ENCODE results near the gene GPR183.

GPR183 gene

DNA sequence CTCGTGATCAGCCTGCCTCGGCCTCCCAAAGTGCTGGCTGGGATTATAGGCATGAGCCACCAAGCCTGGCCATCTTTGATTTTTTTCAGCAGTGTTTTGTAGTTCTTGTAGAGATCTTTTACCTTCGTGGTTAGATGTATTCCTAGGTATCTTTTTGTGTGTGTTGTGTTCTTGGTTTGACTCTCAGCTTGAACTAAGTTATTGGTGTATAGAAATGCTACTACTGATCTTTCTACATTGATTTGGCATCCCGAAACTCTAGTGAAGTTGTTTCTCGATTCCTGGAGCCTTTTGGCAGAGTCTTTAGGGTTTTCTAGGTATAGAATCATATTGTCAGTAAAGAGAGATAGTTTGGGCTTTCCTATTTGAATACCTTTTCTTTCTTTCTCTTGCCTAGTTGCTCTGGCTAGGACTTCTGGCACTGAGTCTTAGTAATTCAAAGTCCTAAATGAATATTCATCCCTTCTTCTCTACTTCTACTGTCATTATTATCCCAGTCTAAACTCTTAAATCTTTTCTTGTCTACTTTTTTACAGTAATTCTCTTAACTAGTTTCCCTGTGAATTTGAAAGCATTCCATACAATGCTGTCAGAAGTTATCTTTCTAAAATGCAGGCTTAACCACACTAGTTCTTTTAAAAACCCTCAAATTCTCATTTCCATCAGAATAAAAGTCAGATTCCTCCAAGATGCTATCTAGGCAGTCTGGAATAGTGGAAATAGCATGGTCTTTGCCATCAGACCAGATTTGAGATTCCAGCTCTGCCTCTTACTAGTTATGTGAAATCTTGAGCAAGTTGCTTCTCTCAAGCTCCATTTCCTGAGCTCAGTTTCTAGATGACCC is 56.0 kb downstream of the GPR183 start:
- no peak for TF ChIP-seq RAD21 (IDR thresholded peaks at IDR 0.05; ENCODE audit: low read depth)
- TF ChIP-seq FOXM1 (IDR thresholded peaks at IDR 0.05; ENCODE audit: borderline replicate concordance, low read depth): no peak
- no peak for TF ChIP-seq CEBPB (IDR thresholded peaks at IDR 0.05)
- TF ChIP-seq, protein P1, sequence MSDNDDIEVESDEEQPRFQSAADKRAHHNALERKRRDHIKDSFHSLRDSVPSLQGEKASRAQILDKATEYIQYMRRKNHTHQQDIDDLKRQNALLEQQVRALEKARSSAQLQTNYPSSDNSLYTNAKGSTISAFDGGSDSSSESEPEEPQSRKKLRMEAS (IDR thresholded peaks at IDR 0.05): no peak

DNA sequence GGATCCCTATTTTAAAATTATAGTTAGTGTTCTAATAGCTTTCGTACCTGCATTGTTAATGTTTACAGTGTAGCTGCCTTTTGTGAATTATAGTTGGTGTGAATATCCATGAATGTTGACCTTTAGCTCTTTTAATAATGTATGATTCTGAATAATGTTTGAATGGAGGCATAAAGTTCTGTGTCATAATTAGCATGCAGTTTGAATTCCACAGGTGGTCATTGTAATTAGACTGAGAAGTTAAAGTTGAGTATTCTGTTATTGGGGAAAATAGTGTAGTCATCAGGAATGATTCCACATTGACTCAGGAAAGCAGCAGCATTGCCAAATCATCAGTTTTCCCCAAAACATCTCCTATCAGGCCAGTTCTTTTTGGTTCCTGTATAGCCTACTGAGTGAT is 61.1 kb downstream of the GPR183 start:
- TF ChIP-seq EGR1 (IDR thresholded peaks at IDR 0.05) (no peak), RAD21 (IDR thresholded peaks at IDR 0.05; ENCODE audit: low read depth) (no peak), NFIC (IDR thresholded peaks at IDR 0.05) (no peak), TAF1 (IDR thresholded peaks at IDR 0.05; ENCODE audit: low read depth) (no peak), TEAD4 (IDR thresholded peaks at IDR 0.05) (no peak), TCF12 (IDR thresholded peaks at IDR 0.05; ENCODE audit: low read depth) (no peak), ZBTB7A (IDR thresholded peaks at IDR 0.05; ENCODE audit: low read depth) (no peak), FOXM1 (IDR thresholded peaks at IDR 0.05; ENCODE audit: borderline replicate concordance, low read depth) (no peak), CEBPB (IDR thresholded peaks at IDR 0.05) (no peak), EP300 (IDR thresholded peaks at IDR 0.05; ENCODE audit: borderline replicate concordance) (no peak), YY1 (IDR thresholded peaks at IDR 0.05; ENCODE audit: low read depth) (no peak), CREB1 (IDR thresholded peaks at IDR 0.05; ENCODE audit: low read depth) (no peak)
- TF ChIP-seq, protein P1 (IDR thresholded peaks at IDR 0.05): no peak
- TF ChIP-seq, protein P2, sequence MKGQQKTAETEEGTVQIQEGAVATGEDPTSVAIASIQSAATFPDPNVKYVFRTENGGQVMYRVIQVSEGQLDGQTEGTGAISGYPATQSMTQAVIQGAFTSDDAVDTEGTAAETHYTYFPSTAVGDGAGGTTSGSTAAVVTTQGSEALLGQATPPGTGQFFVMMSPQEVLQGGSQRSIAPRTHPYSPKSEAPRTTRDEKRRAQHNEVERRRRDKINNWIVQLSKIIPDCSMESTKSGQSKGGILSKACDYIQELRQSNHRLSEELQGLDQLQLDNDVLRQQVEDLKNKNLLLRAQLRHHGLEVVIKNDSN (IDR thresholded peaks at IDR 0.05): no peak
- TF ChIP-seq, protein P3, sequence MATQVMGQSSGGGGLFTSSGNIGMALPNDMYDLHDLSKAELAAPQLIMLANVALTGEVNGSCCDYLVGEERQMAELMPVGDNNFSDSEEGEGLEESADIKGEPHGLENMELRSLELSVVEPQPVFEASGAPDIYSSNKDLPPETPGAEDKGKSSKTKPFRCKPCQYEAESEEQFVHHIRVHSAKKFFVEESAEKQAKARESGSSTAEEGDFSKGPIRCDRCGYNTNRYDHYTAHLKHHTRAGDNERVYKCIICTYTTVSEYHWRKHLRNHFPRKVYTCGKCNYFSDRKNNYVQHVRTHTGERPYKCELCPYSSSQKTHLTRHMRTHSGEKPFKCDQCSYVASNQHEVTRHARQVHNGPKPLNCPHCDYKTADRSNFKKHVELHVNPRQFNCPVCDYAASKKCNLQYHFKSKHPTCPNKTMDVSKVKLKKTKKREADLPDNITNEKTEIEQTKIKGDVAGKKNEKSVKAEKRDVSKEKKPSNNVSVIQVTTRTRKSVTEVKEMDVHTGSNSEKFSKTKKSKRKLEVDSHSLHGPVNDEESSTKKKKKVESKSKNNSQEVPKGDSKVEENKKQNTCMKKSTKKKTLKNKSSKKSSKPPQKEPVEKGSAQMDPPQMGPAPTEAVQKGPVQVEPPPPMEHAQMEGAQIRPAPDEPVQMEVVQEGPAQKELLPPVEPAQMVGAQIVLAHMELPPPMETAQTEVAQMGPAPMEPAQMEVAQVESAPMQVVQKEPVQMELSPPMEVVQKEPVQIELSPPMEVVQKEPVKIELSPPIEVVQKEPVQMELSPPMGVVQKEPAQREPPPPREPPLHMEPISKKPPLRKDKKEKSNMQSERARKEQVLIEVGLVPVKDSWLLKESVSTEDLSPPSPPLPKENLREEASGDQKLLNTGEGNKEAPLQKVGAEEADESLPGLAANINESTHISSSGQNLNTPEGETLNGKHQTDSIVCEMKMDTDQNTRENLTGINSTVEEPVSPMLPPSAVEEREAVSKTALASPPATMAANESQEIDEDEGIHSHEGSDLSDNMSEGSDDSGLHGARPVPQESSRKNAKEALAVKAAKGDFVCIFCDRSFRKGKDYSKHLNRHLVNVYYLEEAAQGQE (IDR thresholded peaks at IDR 0.05; ENCODE audit: low read depth): no peak

Measured in Ishikawa (cell line).